Upper lobe of right lung (tissue), 1 donor: Measurements from ENCODE around the gene FAM200C. TPM values are rescaled to one million over a fixed set of nuclear protein-coding genes. Genes with fewer than 3 reads are reported as not detected.
A peak's percentile ranks its signal among the peaks of the same experiment; 100 is the strongest.

Experiments
- ATAC-seq: fragments of 200-7000 bp; cut with Tn5 transposase; one replicate; pipeline ENCODE4 v1.9.1; 2020; ENCODE audit warnings: mild to moderate bottlenecking, moderate library complexity
- DNase-seq: peaks from one replicate; pipeline ENCODE4 v3.0.0-alpha.2; 2020
- H3K27ac ChIP-seq: fragments of 200-600 bp; one replicate; pipeline ENCODE4 v1.8.0; 2022
- H3K27me3 ChIP-seq: fragments of 200-600 bp; one replicate; pipeline ENCODE4 v1.8.0; 2022; ENCODE audit warnings: mild to moderate bottlenecking
- H3K36me3 ChIP-seq: fragments of 200-600 bp; one replicate; pipeline ENCODE4 v1.8.0; 2022
- H3K4me1 ChIP-seq: fragments of 200-600 bp; one replicate; pipeline ENCODE4 v1.8.0; 2022
- H3K4me3 ChIP-seq: fragments of 200-600 bp; one replicate; pipeline ENCODE4 v1.8.0; 2022; ENCODE audit warnings: mild to moderate bottlenecking
- H3K9me3 ChIP-seq: fragments of 200-600 bp; one replicate; pipeline ENCODE4 v1.8.0; 2022
- CTCF ChIP-seq: fragments of 200-600 bp; IDR thresholded peaks from one replicate; pipeline ENCODE4 v1.8.0; 2022; ENCODE audit warnings: antibody characterized with exemption
- intact Hi-C: fragments of 100-400 bp; cut with DNase I; formaldehyde crosslinking; loops from one replicate; pipeline ENCODE4 v1.11.0; 2022
- total RNA-seq: library from RNA; stranded (reverse); fragmentation: NEBNext Ultra II Directional; extraction: Animal tissue kit (Norgen Biotek cat#: 25700); gene quantifications from one replicate; pipeline ENCODE4 v1.2.1, GENCODE V29; 2021
- donor health status: DM: no; HTN: yes; CAD: no; lungs with severe emphysema.

Gene FAM200C
- total RNA-seq, 1 donor from 2014 or later, result 2.8 TPM

GRCh38 chr5:160375166-160375565, 24.7 kb downstream of the FAM200C start:
- DNase-seq, result no peak
- H3K36me3 ChIP-seq, result no peaks in the 10 kb centered on the region
- H3K4me1 ChIP-seq, result no peaks in the 10 kb centered on the region
- H3K4me3 ChIP-seq, result no peak overlapping the region
- H3K27ac ChIP-seq, result no peak overlapping the region
- no peak for TF ChIP-seq CTCF
- H3K27me3 ChIP-seq, result no peaks in the 10 kb centered on the region
- H3K9me3 ChIP-seq, result no peaks in the 10 kb centered on the region
- intact Hi-C loops, result no loop called here
- no peak for ATAC-seq

GRCh38 chr5:160371294-160371693, 28.6 kb downstream of the FAM200C start:
- no peak overlapping the region for H3K27ac ChIP-seq
- H3K27me3 ChIP-seq, result no peaks in the 10 kb centered on the region
- TF ChIP-seq CTCF, result no peak
- intact Hi-C loops, result no loop called here
- no peaks in the 10 kb centered on the region for H3K9me3 ChIP-seq
- ATAC-seq (no peak), DNase-seq (no peak)
- no peak overlapping the region for H3K4me3 ChIP-seq
- H3K4me1 ChIP-seq, result no peaks in the 10 kb centered on the region
- H3K36me3 ChIP-seq, result no peaks in the 10 kb centered on the region

- no peak for TF ChIP-seq CTCF
- intact Hi-C loops, result no loop called here
- DNase-seq, result no peak
- H3K27me3 ChIP-seq, result no peaks in the 10 kb centered on the region
- no peak for ATAC-seq
- H3K36me3 ChIP-seq, result no peaks in the 10 kb centered on the region
- H3K4me1 ChIP-seq, result no peaks in the 10 kb centered on the region
- H3K27ac ChIP-seq, result no peak overlapping the region
- H3K4me3 ChIP-seq, result peak overlapping the region; percentile 59
- H3K9me3 ChIP-seq, result no peaks in the 10 kb centered on the region
Observed at GRCh38 chr5:160370713-160371034, 29.2 kb downstream of the FAM200C start.

- peak; percentile 72 for DNase-seq
- Histone ChIP-seq H3K36me3 (no peaks in the 10 kb centered on the region), H3K4me3 (peak within 1 kb of the TSS; percentile 59), H3K4me1 (no peaks in the 10 kb centered on the region), H3K27me3 (no peaks in the 10 kb centered on the region), H3K9me3 (no peaks in the 10 kb centered on the region), H3K27ac (peak within 1 kb of the TSS; percentile 34)
- peak; percentile 77 for ATAC-seq
- intact Hi-C loops, result no loop called here
- no peak for TF ChIP-seq CTCF
Observed at GRCh38 chr5:160369990-160370712, 29.7 kb downstream of the FAM200C start, which contains the start of gene C1QTNF2. TSS of gene C1QTNF2 (minus strand) at chr5:160370626. CDS start at chr5:160355011, 15,615 bp downstream.

- Histone ChIP-seq H3K27ac (no peak overlapping the region), H3K27me3 (no peaks in the 10 kb centered on the region), H3K36me3 (no peaks in the 10 kb centered on the region), H3K4me1 (peaks cover 7% of the 10 kb centered on the region), H3K9me3 (no peaks in the 10 kb centered on the region), H3K4me3 (no peak overlapping the region)
- ATAC-seq, result no peak
- no peak for DNase-seq
- intact Hi-C loops, result no loop called here
- no peak for TF ChIP-seq CTCF
Observed at GRCh38 chr5:160367885-160368284, 32.0 kb downstream of the FAM200C start.

GRCh38 chr5:160367261-160367660, 32.6 kb downstream of the FAM200C start:
- Histone ChIP-seq H3K27me3 (no peaks in the 10 kb centered on the region), H3K9me3 (no peaks in the 10 kb centered on the region), H3K36me3 (no peaks in the 10 kb centered on the region), H3K4me3 (no peak overlapping the region), H3K27ac (no peak overlapping the region), H3K4me1 (peaks cover 8% of the 10 kb centered on the region)
- DNase-seq (no peak), ATAC-seq (no peak)
- no peak for TF ChIP-seq CTCF
- intact Hi-C loops, result no loop called here
